CD1c-positive myeloid dendritic cell (primary cell): ENCODE data around the gene ACAP2.
A peak's percentile ranks its signal among the peaks of the same experiment; 100 is the strongest.

Source experiments
- DNase-seq: peaks from one replicate; pipeline ENCODE4 v3.0.0-alpha.2; 2016; ENCODE audit errors: extremely low spot score

Gene ACAP2

GRCh38 chr3:195260280-195260905 is 182.4 kb downstream of the ACAP2 start:
- DNase-seq = peak; percentile 82

GRCh38 chr3:195259475-195260279 is 183.1 kb downstream of the ACAP2 start:
- DNase-seq = peak; percentile 90

- DNase-seq = no peak
Observed at GRCh38 chr3:195259154-195259474, 183.7 kb downstream of the ACAP2 start.

GRCh38 chr3:195258449-195259153 is 184.2 kb downstream of the ACAP2 start:
- no peak for DNase-seq

GRCh38 chr3:195257454-195258448 is 185.1 kb downstream of the ACAP2 start:
- no peak for DNase-seq

- no peak for DNase-seq
Observed at GRCh38 chr3:195256639-195257453, 186.0 kb downstream of the ACAP2 start.

- DNase-seq = no peak
Observed at GRCh38 chr3:195255571-195256501, 187.0 kb downstream of the ACAP2 start.

GRCh38 chr3:195255176-195255500 is 187.7 kb downstream of the ACAP2 start:
- DNase-seq = no peak

GRCh38 chr3:195254454-195255175 is 188.2 kb downstream of the ACAP2 start:
- DNase-seq = no peak

- DNase-seq = no peak
Observed at GRCh38 chr3:195253923-195254432, 188.8 kb downstream of the ACAP2 start.

- DNase-seq = no peak
Observed at GRCh38 chr3:195251336-195252065, 191.3 kb downstream of the ACAP2 start.

- no peak for DNase-seq
Observed at GRCh38 chr3:195250473-195251251, 192.2 kb downstream of the ACAP2 start.

- no peak for DNase-seq
Observed at GRCh38 chr3:195249858-195250464, 192.9 kb downstream of the ACAP2 start.

GRCh38 chr3:195249057-195249770 is 193.6 kb downstream of the ACAP2 start:
- DNase-seq = no peak

GRCh38 chr3:195248281-195248680 is 194.5 kb downstream of the ACAP2 start:
- no peak for DNase-seq

GRCh38 chr3:195247863-195248189 is 195.0 kb downstream of the ACAP2 start:
- no peak for DNase-seq
